ENCODE data around the gene PLXNB2.

The PLXNB2 gene

DNA sequence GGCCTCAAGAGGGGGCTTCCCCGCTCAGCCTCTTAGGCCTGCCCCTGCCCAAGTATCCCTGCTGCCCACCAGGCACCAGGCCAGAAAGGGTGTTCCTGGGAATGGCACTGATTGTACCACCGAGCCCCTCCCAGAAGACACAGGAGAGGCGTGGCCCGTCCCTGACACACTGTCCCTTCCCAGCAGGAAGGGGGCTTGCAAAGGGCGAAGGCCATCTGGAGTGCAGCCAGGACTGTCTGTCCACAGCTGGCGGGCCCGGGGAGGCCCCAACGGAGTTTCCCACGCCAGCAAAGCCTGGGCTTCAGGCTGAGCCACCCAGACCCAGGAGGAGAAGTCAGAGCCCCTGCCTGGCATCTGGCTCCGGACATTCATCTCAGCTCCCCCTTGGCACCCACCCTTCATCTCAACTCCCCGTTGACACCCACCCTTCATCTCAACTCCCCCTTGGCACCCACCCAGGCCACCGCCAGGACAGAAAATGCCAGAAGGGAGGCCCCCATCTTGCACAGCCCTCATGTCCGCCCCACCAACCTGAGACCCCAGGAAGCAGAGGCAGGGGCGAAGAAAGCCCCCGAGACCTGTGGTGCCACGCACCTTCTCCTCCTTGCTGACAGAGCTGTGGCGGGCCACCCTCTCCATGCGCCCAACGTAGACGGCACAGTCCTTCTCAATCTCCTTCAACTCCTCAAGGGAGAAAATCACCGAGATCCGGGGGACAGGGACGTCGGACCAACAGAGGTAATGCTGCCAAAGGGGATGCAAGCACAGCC is 82.1 kb downstream of the PLXNB2 start:
- DNase-seq (ENCODE audit: low spot score), result no peak

Data from hematopoietic multipotent progenitor cell treated with erythropoietin and hydrocortisone succinate and interleukin-3 and kit ligand, for 15 days (in vitro differentiated cells).